Sigmoid colon (tissue), 7 donors: Measurements from ENCODE around the gene SNTB2. TPM values are rescaled to one million over a fixed set of nuclear protein-coding genes. Genes with fewer than 3 reads are reported as not detected.
A peak's percentile ranks its signal among the peaks of the same experiment; 100 is the strongest.

Experiments used
- DNase-seq: peaks from one replicate; pipeline ENCODE4 v3.0.0-alpha.2; 2019
- H3K27ac ChIP-seq, 4 donors: fragments of 200-600 bp; sonication (generic); one replicate each; pipeline ENCODE4 v1.5.1; 2016 to 2019; ENCODE audit warnings: mild to moderate bottlenecking in 1 of 4
- H3K27me3 ChIP-seq, 3 donors: fragments of 200-600 bp; sonication (generic); one replicate each; pipeline ENCODE4 v1.5.1; 2019; ENCODE audit warnings: mild to moderate bottlenecking in 1 of 3
- H3K36me3 ChIP-seq, 4 donors: fragments of 200-600 bp; sonication (generic); one replicate each; pipeline ENCODE4 v1.5.1; 2016 to 2019
- H3K4me1 ChIP-seq, 4 donors: fragments of 200-600 bp; sonication (generic); one replicate each; pipeline ENCODE4 v1.5.1; 2017 to 2019
- H3K4me3 ChIP-seq, 4 donors: fragments of 200-600 bp; sonication (generic); one replicate each; pipeline ENCODE4 v1.5.1; 2017 to 2019; ENCODE audit warnings: mild to moderate bottlenecking in 2 of 4, moderate library complexity in 1 of 4
- H3K9me3 ChIP-seq, 4 donors: fragments of 200-600 bp in 3 of 4; sonication (generic) in 3 of 4; one replicate each; pipeline versions ENCODE4 v1.5.1 to v1.6.1; 2013 to 2019
- CTCF ChIP-seq, 4 experiments: fragments of 450-650 bp in 3 of 4; fragments of 200-600 bp in 1 of 4; IDR thresholded peaks; one replicate each; pipeline ENCODE4 v1.5.1; 2016 to 2019; ENCODE audit warnings: antibody characterized with exemption in 4 of 4, mild to moderate bottlenecking in 3 of 4, moderate library complexity in 2 of 4
- EP300 ChIP-seq, 4 donors: sonication (generic); formaldehyde crosslinking; IDR thresholded peaks; one replicate each; pipeline ENCODE4 v1.6.1; 2017; ENCODE audit warnings: antibody characterized with exemption in 4 of 4
- POLR2A ChIP-seq, 2 donors: fragments of 450-650 bp; IDR thresholded peaks; one replicate each; pipeline ENCODE4 v1.6.1; 2016; ENCODE audit warnings: antibody characterized with exemption in 2 of 2, mild to moderate bottlenecking in 2 of 2, moderate library complexity in 2 of 2
- POLR2AphosphoS5 ChIP-seq, 4 donors: sonication (generic); formaldehyde crosslinking; IDR thresholded peaks; one replicate each; pipeline ENCODE4 v1.6.1; 2017; ENCODE audit warnings: antibody characterized with exemption in 4 of 4
- WGBS, 2 donors: extraction: QIAGEN DNeasy Blood & Tissue Kit; methylation state at CpG; one replicate each; pipeline ENCODE4 v1.1.7; 2013; 5-methylcytosine and 5-hydroxymethylcytosine counted together
- intact Hi-C: fragments of 100-400 bp; cut with DNase I; formaldehyde crosslinking; loops from one replicate; pipeline ENCODE4 v1.15.1; 2023
- polyA plus RNA-seq, 3 donors: library from polyadenylated mRNA; stranded (reverse); fragments of 200-250 nt; gene quantifications; one replicate each; pipeline ENCODE4 v1.2.3, GENCODE V29; 2013
- total RNA-seq, 4 donors: library from RNA; depleted of rRNA; stranded (reverse); fragments of >200 nt; gene quantifications; one replicate each; pipeline ENCODE4 v1.1.0, GENCODE V29; 2016
- donor health status: healthy with polysubstance abuse.
- donor health status: Bipolar disorder and iron deficiency.
- donor health status: healthy.

The SNTB2 gene
- total and polyA plus RNA-seq, 7 donors, result 4.2 to 38.2 (median 23.2) TPM

- intact Hi-C loops, result loop anchor here (2.0 kb wide), 1 partner anchor 28 kb away; the partner anchor contains the start of gene VPS4A
- Histone ChIP-seq H3K36me3 (peaks cover 11 to 61% (median 30%) of the 10 kb centered on the region in 4 donors), H3K4me3 (peak overlapping the region; percentile 80 to 98 (median 88)), H3K27ac (peak overlapping the region; percentile 90 to 95 (median 93)), H3K4me1 (peaks cover 0 to 31% (median 29%) of the 10 kb centered on the region in 4 donors), H3K27me3 (no peaks in the 10 kb centered on the region), H3K9me3 (no peaks in the 10 kb centered on the region)
- no peak for DNase-seq
- 17 to 19% methylated on average over 46 of the region's 46 CpGs for WGBS, 2 donors
- no peak for TF ChIP-seq EP300 (IDR thresholded peaks at IDR 0.05)
- no peak for TF ChIP-seq POLR2A (IDR thresholded peaks at IDR 0.05)
- TF ChIP-seq POLR2AphosphoS5 (IDR thresholded peaks at IDR 0.05), result no peak
- no peak for TF ChIP-seq CTCF (IDR thresholded peaks at IDR 0.05)
These were observed 151.8 kb downstream of the SNTB2 start for GRCh38 chr16:69338557-69339288.

- peaks cover 8 to 58% (median 22%) of the 10 kb centered on the region in 4 donors for H3K36me3 ChIP-seq
These were observed 152.5 kb downstream of the SNTB2 start, which contains the start of the genes COG8 and NIP7 for GRCh38 chr16:69339289-69340094. COG8 (minus strand) TSS chr16:69339564; CDS start chr16:69339552, 12 bp downstream. NIP7 (plus strand) TSS chr16:69339772; CDS start chr16:69339830, 58 bp downstream.

GRCh38 chr16:69340095-69340644 lies 153.2 kb downstream of the SNTB2 start:
- DNase-seq, result no peak
- peaks cover 0 to 31% (median 29%) of the 10 kb centered on the region in 4 donors for H3K4me1 ChIP-seq
- TF ChIP-seq CTCF (IDR thresholded peaks at IDR 0.05), result no peak
- no peak for TF ChIP-seq POLR2AphosphoS5 (IDR thresholded peaks at IDR 0.05)
- TF ChIP-seq POLR2A (IDR thresholded peaks at IDR 0.05), result no peak
- no peak for TF ChIP-seq EP300 (IDR thresholded peaks at IDR 0.05)
- H3K27me3 ChIP-seq, result no peaks in the 10 kb centered on the region
- 5 to 9% methylated on average over 16 of the region's 16 CpGs for WGBS, 2 donors
- peak overlapping the region; percentile 90 to 95 (median 93) for H3K27ac ChIP-seq
- intact Hi-C loops, result no loop called here
- H3K9me3 ChIP-seq, result no peaks in the 10 kb centered on the region
- peak overlapping the region; percentile 80 to 98 (median 88) for H3K4me3 ChIP-seq
- H3K36me3 ChIP-seq, result peaks cover 1 to 51% (median 15%) of the 10 kb centered on the region in 4 donors

More at GRCh38 chr16:69339289-69340094, 152.5 kb downstream of the SNTB2 start, which contains the start of the genes COG8 and NIP7:
- H3K4me1 ChIP-seq, result peaks cover 0 to 31% (median 29%) of the 10 kb centered on the region in 4 donors
- intact Hi-C loops, result loop anchor here (2.0 kb wide), 1 partner anchor 29 kb away; the partner anchor contains the start of gene VPS4A
- H3K27me3 ChIP-seq, result no peaks in the 10 kb centered on the region
- DNase-seq, result peak; percentile 97
- WGBS, 2 donors, result 0% methylated on average over 77 of the region's 77 CpGs
- peak within 1 kb of the TSS; percentile 80 to 98 (median 88) for H3K4me3 ChIP-seq
- no peaks in the 10 kb centered on the region for H3K9me3 ChIP-seq
- H3K27ac ChIP-seq, result peak within 1 kb of the TSS; percentile 90 to 95 (median 93)
- TF ChIP-seq POLR2AphosphoS5 (IDR thresholded peaks at IDR 0.05) (peak; percentile 33 to 85 (median 82)), POLR2A (IDR thresholded peaks at IDR 0.05) (peak in 1 of 2 donors; percentile 30), EP300 (IDR thresholded peaks at IDR 0.05) (no peak), CTCF (IDR thresholded peaks at IDR 0.05) (peak; percentile 76 to 91 (median 89))

- no peak for DNase-seq
- Histone ChIP-seq H3K27me3 (no peaks in the 10 kb centered on the region), H3K4me1 (peaks cover 0 to 14% (median 11%) of the 10 kb centered on the region in 4 donors), H3K27ac (no peak overlapping the region), H3K36me3 (peaks cover 0 to 29% (median 4%) of the 10 kb centered on the region in 4 donors), H3K4me3 (no peak overlapping the region), H3K9me3 (no peaks in the 10 kb centered on the region)
- 93 to 98% methylated on average over 5 of the region's 5 CpGs for WGBS, 2 donors
- TF ChIP-seq POLR2AphosphoS5 (IDR thresholded peaks at IDR 0.05), result no peak
- intact Hi-C loops, result no loop called here
These were observed 157.2 kb downstream of the SNTB2 start for GRCh38 chr16:69344171-69344570.
